Neural cell (in vitro differentiated cells): ENCODE measurements around the gene AGTRAP. TPM values are rescaled to one million over a fixed set of nuclear protein-coding genes. Genes with fewer than 3 reads are reported as not detected.

ENCODE experiments used
- H2AFZ ChIP-seq: fragments of 200-600, 300-800 bp; sonication (generic), shearing (Covaris generic); 2 replicates; pipeline ENCODE4 v1.6.0; 2014; ENCODE audit warnings: low read depth, mild to moderate bottlenecking, antibody characterized with exemption, low read length, moderate library complexity
- H3F3A ChIP-seq: fragments of 200-600 bp; shearing (Covaris generic); 2 replicates; pipeline ENCODE4 v1.6.1; 2016; ENCODE audit warnings: mild to moderate bottlenecking, moderate library complexity, mixed read lengths, antibody characterized with exemption, low read length; ENCODE audit not compliant: insufficient read depth, poor library complexity, severe bottlenecking
- H3K27ac ChIP-seq: fragments of 200-600, 300-800 bp; sonication (generic), shearing (Covaris generic); 2 replicates; pipeline ENCODE4 v1.5.1; 2014; ENCODE audit warnings: mild to moderate bottlenecking, low read length, moderate library complexity
- H3K27me3 ChIP-seq: fragments of 300-800, 200-600 bp; sonication (generic), shearing (Covaris generic); 2 replicates; pipeline ENCODE4 v1.6.0; 2014; ENCODE audit warnings: mild to moderate bottlenecking, low read depth, low read length, moderate library complexity; ENCODE audit not compliant: insufficient read depth
- H3K36me3 ChIP-seq: fragments of 300-800, 200-600 bp; sonication (generic), shearing (Covaris generic); 2 replicates; pipeline ENCODE4 v1.5.1; 2014; ENCODE audit warnings: mild to moderate bottlenecking, antibody characterized with exemption, low read length, moderate library complexity; ENCODE audit not compliant: insufficient read depth
- H3K4me2 ChIP-seq: fragments of 300-800, 200-600 bp; sonication (generic), shearing (Covaris generic); 2 replicates; pipeline ENCODE4 v1.6.0; 2014; ENCODE audit warnings: mild to moderate bottlenecking, low read length
- H3K4me3 ChIP-seq: fragments of 300-800, 200-600 bp; sonication (generic), shearing (Covaris generic); 2 replicates; pipeline ENCODE4 v1.5.1; 2014; ENCODE audit warnings: mild to moderate bottlenecking, low read length, moderate library complexity
- H3K79me2 ChIP-seq: fragments of 200-600 bp; shearing (Covaris generic); replicated peaks from 2 replicates; pipeline ENCODE4 v1.6.0; 2014; ENCODE audit warnings: mild to moderate bottlenecking, low read length, moderate library complexity; ENCODE audit not compliant: insufficient read depth
- H3K9ac ChIP-seq: fragments of 300-800, 200-600 bp; sonication (generic), shearing (Covaris generic); 2 replicates; pipeline ENCODE4 v1.6.1; 2016; ENCODE audit warnings: mild to moderate bottlenecking, low read length, mixed read lengths
- H3K9me2 ChIP-seq: fragments of 200-600 bp; shearing (Covaris generic); 2 replicates; pipeline ENCODE4 v1.6.1; 2016; ENCODE audit warnings: mild to moderate bottlenecking, low read length, mixed read lengths; ENCODE audit not compliant: insufficient read depth
- H3K9me3 ChIP-seq: fragments of 200-600, 300-800 bp; sonication (generic), shearing (Covaris generic); 2 replicates; pipeline ENCODE4 v1.6.1; 2016; ENCODE audit warnings: mild to moderate bottlenecking, mixed run types, low read length, moderate library complexity, mixed read lengths
- H4K20me1 ChIP-seq: fragments of 200-600 bp; shearing (Covaris generic); 2 replicates; pipeline ENCODE4 v1.6.1; 2016; ENCODE audit warnings: mild to moderate bottlenecking, mixed run types; ENCODE audit not compliant: insufficient read depth
- EP300 ChIP-seq: fragments of 450-650 bp; conservative IDR thresholded peaks from 2 replicates; pipeline ENCODE4 v1.6.1; 2014; ENCODE audit warnings: antibody characterized with exemption, mild to moderate bottlenecking, moderate library complexity; ENCODE audit not compliant: poor library complexity, severe bottlenecking
- EZH2 ChIP-seq: fragments of 200-600, 300-800 bp; shearing (Covaris generic), sonication (generic); IDR thresholded peaks from 2 replicates; pipeline ENCODE4 v1.6.1; 2014; ENCODE audit warnings: antibody characterized with exemption, low read length, borderline replicate concordance, mild to moderate bottlenecking; ENCODE audit not compliant: insufficient read depth, poor library complexity, severe bottlenecking
- MXI1 ChIP-seq: fragments of 450-650 bp; conservative IDR thresholded peaks from 2 replicates; pipeline ENCODE4 v1.6.1; 2014; ENCODE audit warnings: antibody characterized with exemption, mild to moderate bottlenecking; ENCODE audit not compliant: poor library complexity, severe bottlenecking
- POLR2AphosphoS5 ChIP-seq: IDR thresholded peaks from 2 replicates; pipeline ENCODE4 v1.6.1; 2012
- RAD21 ChIP-seq: fragments of 450-650 bp; conservative IDR thresholded peaks from 2 replicates; pipeline ENCODE4 v1.6.1; 2014; ENCODE audit warnings: antibody characterized with exemption, mild to moderate bottlenecking, moderate library complexity
- SMC3 ChIP-seq: fragments of 450-650 bp; conservative IDR thresholded peaks from 2 replicates; pipeline ENCODE4 v1.6.1; 2014; ENCODE audit warnings: antibody characterized with exemption, mild to moderate bottlenecking, moderate library complexity; ENCODE audit not compliant: poor library complexity
- TAF1 ChIP-seq: IDR thresholded peaks from 2 replicates; pipeline ENCODE4 v1.6.1; 2012; ENCODE audit warnings: low read depth
- polyA plus RNA-seq: library from polyadenylated mRNA; depleted of rRNA; stranded (reverse); fragments of >200 nt; gene quantifications from 2 replicates; pipeline ENCODE4 v1.2.3, GENCODE V29; 2014
- TF ChIP-seq, protein P1 (sequence below): fragments of 450-650 bp; IDR thresholded peaks from 2 replicates; pipeline ENCODE4 v1.5.1; 2014; ENCODE audit warnings: antibody characterized with exemption, mild to moderate bottlenecking, moderate library complexity; ENCODE audit not compliant: poor library complexity, severe bottlenecking
- TF ChIP-seq, protein P2 (sequence below): IDR thresholded peaks from 2 replicates; pipeline ENCODE4 v1.6.1; 2012; ENCODE audit warnings: borderline replicate concordance

Gene AGTRAP
- polyA plus RNA-seq, 1 donor from 2014 or later, result 4.4 TPM

DNA sequence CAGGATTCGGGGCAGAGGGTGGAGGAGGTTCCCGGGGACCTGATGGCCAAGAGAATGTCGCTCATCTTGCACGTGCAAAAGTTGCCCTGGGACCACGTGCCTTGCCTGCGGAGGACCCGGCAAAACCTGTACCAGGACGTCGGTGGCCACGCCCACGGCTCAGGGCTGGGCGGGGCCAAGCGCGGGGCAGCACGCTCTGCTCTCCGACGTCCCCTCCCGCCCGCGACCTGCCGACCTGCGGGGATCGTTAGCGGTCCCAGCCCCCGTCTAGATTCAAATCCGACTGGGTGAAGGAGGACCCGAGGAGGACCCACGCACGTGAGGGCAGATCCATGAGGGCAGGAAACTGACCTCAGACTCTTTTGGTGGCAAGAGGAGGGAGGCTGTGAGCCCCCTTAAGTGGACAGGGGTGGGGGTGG is 26.1 kb downstream of the AGTRAP start, which contains the start of gene C1orf167:
C1orf167 (plus strand) TSS at position 206 of the 419 bp plus-strand sequence. CDS start 2,208 bp downstream, outside the sequence.
- Histone ChIP-seq H3K27ac (no peak within 1 kb of the TSS), H3K36me3 (no peaks in the 10 kb centered on the region), H3K27me3 (no peaks in the 10 kb centered on the region), H4K20me1 (no peaks in the 10 kb centered on the region), H3K9me2 (no peaks in the 10 kb centered on the region), H3K9ac (no peak within 1 kb of the TSS), H2AFZ (no peak within 1 kb of the TSS), H3K79me2 (no peaks in the 10 kb centered on the region), H3K4me2 (no peak within 1 kb of the TSS), H3K4me3 (no peak within 1 kb of the TSS), H3F3A (no peaks in the 10 kb centered on the region), H3K9me3 (no peaks in the 10 kb centered on the region)
- TF ChIP-seq SMC3 (no peak), TAF1 (no peak), EZH2 (no peak), MXI1 (no peak), EP300 (no peak), POLR2AphosphoS5 (no peak), RAD21 (no peak)
- TF ChIP-seq, protein P1, sequence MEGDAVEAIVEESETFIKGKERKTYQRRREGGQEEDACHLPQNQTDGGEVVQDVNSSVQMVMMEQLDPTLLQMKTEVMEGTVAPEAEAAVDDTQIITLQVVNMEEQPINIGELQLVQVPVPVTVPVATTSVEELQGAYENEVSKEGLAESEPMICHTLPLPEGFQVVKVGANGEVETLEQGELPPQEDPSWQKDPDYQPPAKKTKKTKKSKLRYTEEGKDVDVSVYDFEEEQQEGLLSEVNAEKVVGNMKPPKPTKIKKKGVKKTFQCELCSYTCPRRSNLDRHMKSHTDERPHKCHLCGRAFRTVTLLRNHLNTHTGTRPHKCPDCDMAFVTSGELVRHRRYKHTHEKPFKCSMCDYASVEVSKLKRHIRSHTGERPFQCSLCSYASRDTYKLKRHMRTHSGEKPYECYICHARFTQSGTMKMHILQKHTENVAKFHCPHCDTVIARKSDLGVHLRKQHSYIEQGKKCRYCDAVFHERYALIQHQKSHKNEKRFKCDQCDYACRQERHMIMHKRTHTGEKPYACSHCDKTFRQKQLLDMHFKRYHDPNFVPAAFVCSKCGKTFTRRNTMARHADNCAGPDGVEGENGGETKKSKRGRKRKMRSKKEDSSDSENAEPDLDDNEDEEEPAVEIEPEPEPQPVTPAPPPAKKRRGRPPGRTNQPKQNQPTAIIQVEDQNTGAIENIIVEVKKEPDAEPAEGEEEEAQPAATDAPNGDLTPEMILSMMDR, result no peak
- TF ChIP-seq, protein P2, sequence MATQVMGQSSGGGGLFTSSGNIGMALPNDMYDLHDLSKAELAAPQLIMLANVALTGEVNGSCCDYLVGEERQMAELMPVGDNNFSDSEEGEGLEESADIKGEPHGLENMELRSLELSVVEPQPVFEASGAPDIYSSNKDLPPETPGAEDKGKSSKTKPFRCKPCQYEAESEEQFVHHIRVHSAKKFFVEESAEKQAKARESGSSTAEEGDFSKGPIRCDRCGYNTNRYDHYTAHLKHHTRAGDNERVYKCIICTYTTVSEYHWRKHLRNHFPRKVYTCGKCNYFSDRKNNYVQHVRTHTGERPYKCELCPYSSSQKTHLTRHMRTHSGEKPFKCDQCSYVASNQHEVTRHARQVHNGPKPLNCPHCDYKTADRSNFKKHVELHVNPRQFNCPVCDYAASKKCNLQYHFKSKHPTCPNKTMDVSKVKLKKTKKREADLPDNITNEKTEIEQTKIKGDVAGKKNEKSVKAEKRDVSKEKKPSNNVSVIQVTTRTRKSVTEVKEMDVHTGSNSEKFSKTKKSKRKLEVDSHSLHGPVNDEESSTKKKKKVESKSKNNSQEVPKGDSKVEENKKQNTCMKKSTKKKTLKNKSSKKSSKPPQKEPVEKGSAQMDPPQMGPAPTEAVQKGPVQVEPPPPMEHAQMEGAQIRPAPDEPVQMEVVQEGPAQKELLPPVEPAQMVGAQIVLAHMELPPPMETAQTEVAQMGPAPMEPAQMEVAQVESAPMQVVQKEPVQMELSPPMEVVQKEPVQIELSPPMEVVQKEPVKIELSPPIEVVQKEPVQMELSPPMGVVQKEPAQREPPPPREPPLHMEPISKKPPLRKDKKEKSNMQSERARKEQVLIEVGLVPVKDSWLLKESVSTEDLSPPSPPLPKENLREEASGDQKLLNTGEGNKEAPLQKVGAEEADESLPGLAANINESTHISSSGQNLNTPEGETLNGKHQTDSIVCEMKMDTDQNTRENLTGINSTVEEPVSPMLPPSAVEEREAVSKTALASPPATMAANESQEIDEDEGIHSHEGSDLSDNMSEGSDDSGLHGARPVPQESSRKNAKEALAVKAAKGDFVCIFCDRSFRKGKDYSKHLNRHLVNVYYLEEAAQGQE, result no peak

DNA sequence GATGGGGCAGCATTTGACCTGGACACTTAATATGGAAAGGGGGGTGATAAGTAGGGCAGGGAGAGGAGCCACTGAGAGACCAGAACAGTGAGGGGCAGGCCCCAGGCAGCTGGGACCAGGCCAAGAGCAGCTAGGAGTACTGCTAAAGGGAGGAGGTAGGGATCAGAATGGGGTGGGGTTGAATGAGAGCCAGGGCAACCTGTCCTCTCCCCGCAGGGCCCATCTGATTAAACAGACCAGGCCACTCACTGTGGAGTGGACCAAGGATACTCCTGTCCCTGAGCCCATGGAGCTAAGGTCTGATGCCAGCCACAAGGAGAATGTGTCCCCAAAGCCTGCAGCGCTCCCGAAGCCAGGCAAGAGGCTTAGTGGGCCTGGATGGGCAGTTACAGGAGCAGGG is 28.2 kb downstream of the AGTRAP start:
- no peak overlapping the region for H2AFZ ChIP-seq
- H3K9me3 ChIP-seq, result no peaks in the 10 kb centered on the region
- TF ChIP-seq RAD21 (no peak), TAF1 (no peak), SMC3 (no peak)
- no peaks in the 10 kb centered on the region for H3K79me2 ChIP-seq
- H3K9ac ChIP-seq, result no peak overlapping the region
- no peaks in the 10 kb centered on the region for H3K36me3 ChIP-seq
- H3K4me3 ChIP-seq, result no peak overlapping the region
- H3K4me2 ChIP-seq, result no peak overlapping the region
- no peaks in the 10 kb centered on the region for H3F3A ChIP-seq
- no peaks in the 10 kb centered on the region for H3K9me2 ChIP-seq
- H4K20me1 ChIP-seq, result no peaks in the 10 kb centered on the region
- H3K27ac ChIP-seq, result no peak overlapping the region
- H3K27me3 ChIP-seq, result no peaks in the 10 kb centered on the region

DNA sequence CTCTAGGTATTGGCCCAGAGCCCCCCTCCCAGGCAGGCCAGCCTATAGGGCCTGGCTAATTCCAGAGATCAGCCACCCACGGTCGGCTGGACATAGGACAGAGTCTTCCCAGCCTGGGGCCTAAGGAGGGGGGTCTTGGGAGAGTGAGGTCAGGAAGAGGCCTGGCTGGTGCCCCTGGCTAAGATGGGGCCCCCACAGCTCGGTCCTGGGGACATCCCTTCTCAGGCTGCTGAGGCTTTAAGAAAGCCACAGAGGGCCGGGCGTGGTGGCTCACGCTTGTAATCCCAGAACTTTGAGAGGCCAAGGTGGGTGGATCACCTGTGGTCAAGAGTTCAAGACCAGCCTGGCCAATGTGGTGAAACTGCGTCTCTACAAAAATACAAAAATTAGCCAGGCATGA is 28.6 kb downstream of the AGTRAP start:
- Histone ChIP-seq H3K27ac (no peak overlapping the region), H3K4me2 (no peak overlapping the region), H3K9ac (no peak overlapping the region), H3K27me3 (no peaks in the 10 kb centered on the region), H3K4me3 (no peak overlapping the region), H3K79me2 (no peaks in the 10 kb centered on the region), H3K9me2 (no peaks in the 10 kb centered on the region), H3F3A (no peaks in the 10 kb centered on the region), H3K36me3 (no peaks in the 10 kb centered on the region), H4K20me1 (no peaks in the 10 kb centered on the region), H2AFZ (no peak overlapping the region), H3K9me3 (no peaks in the 10 kb centered on the region)
- TF ChIP-seq, protein P1, result no peak
- no peak for TF ChIP-seq EP300
- TF ChIP-seq TAF1, result no peak
- TF ChIP-seq SMC3, result no peak
- no peak for TF ChIP-seq EZH2
- TF ChIP-seq MXI1, result no peak
- TF ChIP-seq, protein P2, result no peak
- no peak for TF ChIP-seq RAD21
- TF ChIP-seq POLR2AphosphoS5, result no peak
